Liver (tissue), 3 donors: ENCODE results near the gene TMLHE.
"Not testable (repeated sequence)": the region's sequence is repeated elsewhere in the genome, so short reads cannot be mapped to it uniquely, and the experiment has no call there.

Source experiments
- CTCF ChIP-seq: fragments of 150-350 bp; IDR thresholded peaks from 2 replicates; pipeline ENCODE4 v1.5.1; 2017; ENCODE audit warnings: improper control_type of control experiment, low read depth, low read length; ENCODE audit not compliant: missing input control
- EGR1 ChIP-seq, 2 donors: IDR thresholded peaks; 2 replicates each; pipeline ENCODE4 v1.6.1; 2016 to 2018; ENCODE audit warnings: antibody characterized with exemption in 2 of 2, low read depth in 2 of 2
- HNF4A ChIP-seq, 2 donors: conservative IDR thresholded peaks; 2 replicates each; pipeline ENCODE4 v1.6.1; 2016; ENCODE audit warnings: antibody characterized with exemption in 2 of 2, mild to moderate bottlenecking in 2 of 2
- REST ChIP-seq: IDR thresholded peaks from 2 replicates; pipeline ENCODE4 v1.6.1; 2016; ENCODE audit warnings: antibody characterized with exemption, mild to moderate bottlenecking
- RXRA ChIP-seq, 2 donors: IDR thresholded peaks; 2 replicates each; pipeline ENCODE4 v1.6.1; 2017 to 2018; ENCODE audit warnings: antibody characterized with exemption in 2 of 2, mild to moderate bottlenecking in 1 of 2
- SP1 ChIP-seq: IDR thresholded peaks from 2 replicates; pipeline ENCODE4 v1.6.1; 2018; ENCODE audit warnings: antibody characterized with exemption, mild to moderate bottlenecking
- TAF1 ChIP-seq: conservative IDR thresholded peaks from 2 replicates; pipeline ENCODE4 v1.6.1; 2016; ENCODE audit warnings: antibody characterized with exemption, mild to moderate bottlenecking
- donor health status: healthy.
- donor health status: healthy.

- TF ChIP-seq SP1; CTCF; REST; HNF4A (conservative IDR thresholded peaks at IDR 0.05); TAF1; RXRA (IDR thresholded peaks at IDR 0.05); EGR1 (IDR thresholded peaks at IDR 0.05; ENCODE audit: low read depth in 2 of 2): not testable (repeated sequence)
These were observed 146.3 kb downstream of the TMLHE start for GRCh38 chrX:155466269-155466938.
